CD1c-positive myeloid dendritic cell (primary cell): ENCODE measurements around the gene TNKS1BP1.
"Not testable (repeated sequence)": the region's sequence is repeated elsewhere in the genome, so short reads cannot be mapped to it uniquely, and the experiment has no call there.

Experiments
- DNase-seq: peaks from one replicate; pipeline ENCODE4 v3.0.0-alpha.2; 2016; ENCODE audit errors: extremely low spot score

TNKS1BP1 gene

DNA sequence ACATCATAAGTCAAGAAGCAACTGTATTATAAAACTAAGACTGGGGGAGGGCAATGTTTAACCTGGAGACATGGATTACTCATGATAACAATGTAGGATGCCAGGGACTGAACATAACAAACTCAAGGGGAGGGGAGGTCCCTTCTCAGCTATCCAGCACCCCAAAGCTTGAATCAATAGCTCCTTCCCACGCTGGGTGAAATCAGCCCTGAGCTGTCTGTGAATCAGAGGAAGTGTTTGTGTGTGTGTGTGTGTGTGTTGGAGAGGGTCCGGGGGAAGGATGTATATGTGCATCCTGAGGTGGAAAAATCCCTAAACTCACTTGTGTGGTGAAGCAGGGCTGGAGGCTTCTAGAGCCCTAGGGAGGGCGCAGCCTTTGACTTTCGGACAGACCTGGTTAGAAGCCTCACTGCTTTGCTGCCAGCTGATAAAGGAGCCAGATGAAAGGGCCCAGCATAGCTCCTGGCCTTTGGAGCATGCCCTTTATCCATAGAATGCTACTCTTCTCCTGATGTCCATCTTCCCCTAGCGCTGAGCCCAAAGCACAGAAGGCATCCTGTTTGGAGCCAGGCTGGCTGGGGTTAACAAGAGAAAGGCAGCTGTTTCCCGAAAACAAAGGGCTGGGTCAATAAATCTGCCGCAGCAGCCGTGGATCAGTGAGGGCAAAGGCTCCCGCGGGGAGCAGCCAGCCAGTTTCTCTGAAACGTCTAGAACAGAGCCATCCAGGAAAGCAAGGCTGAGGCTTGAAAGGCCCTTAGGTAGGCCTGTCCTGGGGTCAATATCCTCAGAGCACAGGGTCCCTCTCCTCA, 35.8 kb downstream of the TNKS1BP1 start:
- DNase-seq, result no peak

- no peak for DNase-seq
Observed at GRCh38 chr11:57287884-57288283, 36.9 kb downstream of the TNKS1BP1 start.

GRCh38 chr11:57283231-57283990, 41.3 kb downstream of the TNKS1BP1 start:
- no peak for DNase-seq

DNA sequence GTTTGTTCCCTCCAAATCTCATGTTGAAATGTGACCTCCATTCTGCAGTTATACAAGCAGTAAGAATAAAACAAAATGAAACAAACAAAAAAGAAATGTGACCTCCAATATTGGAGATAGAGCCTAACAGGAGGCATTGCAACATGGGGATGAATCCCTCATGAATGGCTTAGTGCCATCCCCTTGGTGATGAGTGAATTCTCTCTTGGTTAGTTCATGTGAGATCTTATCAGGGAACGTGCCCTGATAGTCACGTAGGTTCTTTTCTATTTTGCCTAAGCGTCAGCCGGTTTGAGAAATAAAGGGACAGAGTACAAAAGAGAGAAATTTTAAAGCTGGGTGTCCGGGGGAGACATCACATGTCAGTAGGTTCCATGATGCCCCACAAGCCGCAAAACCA, 43.2 kb downstream of the TNKS1BP1 start:
- DNase-seq, result not testable (repeated sequence)

- no peak for DNase-seq
Observed at GRCh38 chr11:57279116-57279515, 45.6 kb downstream of the TNKS1BP1 start.

GRCh38 chr11:57278721-57279095, 46.0 kb downstream of the TNKS1BP1 start:
- DNase-seq, result no peak

DNA sequence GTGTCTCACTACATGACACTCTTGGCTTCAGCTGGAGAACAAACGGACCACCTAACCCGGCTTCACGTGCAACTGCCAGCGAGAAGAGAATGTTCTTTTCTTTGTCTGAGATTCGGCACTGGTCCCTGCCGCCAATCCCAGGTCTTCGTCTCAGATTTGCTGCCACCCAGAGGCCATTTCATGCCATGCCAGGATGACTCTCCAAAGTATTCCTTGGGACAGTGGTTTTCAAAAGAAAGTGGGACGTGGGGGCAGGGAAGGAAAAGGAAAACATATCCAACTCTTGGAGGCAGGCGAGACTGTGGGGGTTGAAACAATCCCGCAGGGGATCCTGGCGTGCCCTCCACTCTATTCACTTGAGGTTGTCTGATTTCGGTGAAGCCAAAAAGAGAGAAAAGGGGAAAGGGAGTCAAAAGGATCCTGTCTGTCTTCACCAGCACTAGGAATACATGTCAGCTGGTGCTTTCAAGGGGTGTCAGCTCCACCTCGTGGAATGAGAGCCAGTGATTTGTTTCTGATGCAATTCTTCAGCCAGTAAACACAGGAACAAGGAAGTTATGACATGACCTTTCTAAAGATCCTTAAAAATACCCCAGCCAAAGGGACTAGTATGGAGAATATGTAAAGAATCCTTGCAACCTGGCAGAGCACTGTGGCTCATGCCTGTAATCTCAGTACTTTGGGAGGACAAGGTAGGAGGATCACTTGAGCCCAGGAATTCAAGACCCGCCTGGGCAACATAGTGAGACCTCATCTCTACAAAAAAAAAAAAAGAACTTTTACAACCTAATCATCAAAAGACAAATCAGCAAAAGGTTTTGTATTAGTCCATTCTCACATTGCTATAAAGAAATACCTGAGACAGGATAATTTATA, 46.7 kb downstream of the TNKS1BP1 start:
- DNase-seq, result peak; percentile 56

DNA sequence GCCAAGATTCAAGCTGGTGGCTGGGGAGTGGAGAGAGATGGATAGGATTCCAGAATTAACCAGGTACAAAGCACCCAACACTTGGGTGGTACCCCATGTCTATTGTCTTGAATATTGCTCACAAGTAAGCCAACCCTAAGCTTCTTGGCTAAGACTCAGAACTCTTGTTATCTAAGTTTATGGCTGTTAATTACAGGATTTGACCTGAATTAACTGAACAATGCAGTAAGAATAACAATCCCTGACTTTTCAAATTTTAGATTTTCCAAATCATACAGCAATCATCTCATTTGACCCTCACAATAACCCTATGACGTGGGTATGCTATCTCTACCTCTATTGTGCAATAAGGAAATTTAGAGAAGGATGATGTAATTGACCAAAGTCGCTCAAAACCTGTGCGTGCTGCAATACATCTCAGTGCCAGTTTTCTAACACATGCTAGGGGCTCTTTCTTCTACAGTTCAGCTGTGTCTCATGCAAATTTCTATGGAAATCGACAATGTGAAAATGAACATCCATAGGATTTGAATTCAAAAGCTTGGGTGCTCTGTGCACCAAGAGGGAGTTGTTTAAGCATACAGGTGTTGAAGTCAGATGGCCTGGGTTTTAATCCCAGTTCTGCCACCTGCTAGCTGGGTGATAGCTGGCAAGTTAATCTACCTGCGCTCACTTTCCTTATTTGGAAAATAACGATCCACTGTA, 47.6 kb downstream of the TNKS1BP1 start:
- peak; percentile 35 for DNase-seq

- DNase-seq, result no peak
Observed at GRCh38 chr11:57276169-57276970, 48.4 kb downstream of the TNKS1BP1 start.

DNA sequence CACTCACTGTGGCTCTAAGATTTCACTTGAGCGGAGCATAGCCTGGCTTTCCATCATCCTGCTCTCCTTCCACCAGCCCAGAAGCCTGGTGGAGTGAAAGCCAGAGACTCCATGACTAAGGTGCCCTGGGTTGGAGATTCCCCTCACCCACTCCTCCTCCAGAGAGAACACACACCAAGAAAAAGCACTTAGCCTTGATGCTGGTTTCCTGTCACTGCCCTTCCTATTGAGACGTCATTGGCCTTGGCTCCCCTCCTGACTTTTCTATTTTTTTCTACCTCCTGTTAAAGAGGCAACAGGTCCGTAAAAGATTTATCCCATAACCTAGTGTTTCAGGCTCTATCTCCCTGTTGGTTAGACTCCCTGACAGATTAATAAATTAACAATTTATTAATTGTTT, 49.2 kb downstream of the TNKS1BP1 start:
- no peak for DNase-seq

- no peak for DNase-seq
Observed at GRCh38 chr11:57274904-57275498, 49.8 kb downstream of the TNKS1BP1 start.

- no peak for DNase-seq
Observed at GRCh38 chr11:57273448-57274058, 51.2 kb downstream of the TNKS1BP1 start.

DNA sequence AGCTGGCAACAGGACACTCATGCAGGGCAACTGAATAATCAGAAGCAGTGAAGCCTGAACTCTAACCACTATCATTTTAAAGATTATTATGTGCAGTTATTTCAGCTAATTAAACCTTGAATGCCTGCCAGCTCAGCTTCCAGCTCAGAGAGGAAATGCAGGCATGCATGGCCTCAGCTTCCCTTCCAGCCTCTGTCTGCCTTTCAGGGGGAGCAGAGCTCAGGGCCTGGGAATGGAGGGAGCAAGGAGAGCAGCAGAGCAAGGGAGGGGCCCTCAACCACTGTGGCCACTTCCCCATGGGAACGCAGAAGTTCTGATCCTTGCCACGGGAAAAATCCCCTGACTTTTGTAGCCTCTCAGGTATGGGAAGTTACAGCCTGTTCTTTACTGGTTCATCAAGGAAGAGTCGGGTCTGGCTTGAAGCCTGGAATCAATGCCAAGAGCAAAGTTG, 55.2 kb downstream of the TNKS1BP1 start:
- no peak for DNase-seq

GRCh38 chr11:57266157-57266556, 58.6 kb downstream of the TNKS1BP1 start:
- DNase-seq, result no peak

GRCh38 chr11:57263351-57263750, 61.4 kb downstream of the TNKS1BP1 start:
- DNase-seq, result no peak

DNA sequence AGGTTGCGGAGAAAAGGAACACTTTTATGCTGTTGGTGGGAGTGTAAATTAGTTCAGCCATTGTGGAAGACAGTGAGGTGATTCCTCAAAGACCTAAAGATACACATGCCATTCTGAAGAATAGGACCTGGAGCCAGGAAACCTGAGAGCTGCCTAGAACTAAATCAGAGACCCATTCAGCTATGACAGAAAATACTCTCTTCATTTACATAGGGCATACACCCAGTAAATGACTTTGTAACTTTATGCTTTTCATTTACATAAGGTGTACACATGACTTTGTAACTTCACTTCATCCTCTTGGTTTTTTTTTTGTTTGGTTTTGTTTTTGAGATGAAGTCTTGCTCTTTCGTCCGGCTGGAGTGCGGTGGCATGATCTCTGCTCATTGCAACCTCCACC, 62.6 kb downstream of the TNKS1BP1 start:
- DNase-seq, result no peak

- no peak for DNase-seq
Observed at GRCh38 chr11:57260937-57261783, 63.6 kb downstream of the TNKS1BP1 start.

DNA sequence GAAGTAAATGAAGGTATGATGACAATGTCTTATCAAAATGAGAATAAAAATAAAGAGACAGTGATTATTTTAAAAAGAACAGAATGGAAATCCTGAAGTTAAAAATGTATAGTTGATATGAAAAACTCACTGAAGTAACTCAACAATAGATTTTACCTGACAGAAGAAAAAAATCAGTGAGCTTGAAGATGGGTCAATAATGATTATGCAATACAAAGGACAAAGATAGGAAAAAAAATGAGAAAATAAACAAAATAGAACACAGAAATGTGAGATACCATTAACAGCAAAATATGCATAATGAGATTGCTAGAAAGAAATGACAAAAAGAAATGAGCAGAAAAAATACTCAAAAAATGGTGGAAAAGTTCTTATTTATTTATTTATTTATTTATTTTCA, 68.6 kb downstream of the TNKS1BP1 start:
- DNase-seq, result no peak

DNA sequence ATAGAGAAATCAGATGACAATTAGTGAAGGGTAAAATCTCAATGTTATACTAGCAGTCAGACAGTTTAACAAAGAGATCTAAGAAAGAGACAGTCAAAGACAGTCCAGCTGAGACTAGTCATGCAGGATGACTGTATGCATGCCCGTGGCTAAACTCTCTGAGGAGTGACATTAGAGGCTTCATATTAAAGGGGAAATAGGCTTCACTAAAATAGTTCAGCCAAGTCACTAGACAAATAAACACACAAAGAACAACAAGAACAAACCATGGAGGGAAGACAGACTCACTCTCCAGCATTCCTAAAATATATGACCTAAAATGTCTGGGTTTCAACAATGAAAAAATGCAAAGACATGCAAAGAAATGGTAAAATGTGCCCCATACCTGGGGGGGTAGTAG, 69.1 kb downstream of the TNKS1BP1 start:
- no peak for DNase-seq
